GM12891 (cell line): ENCODE results near the gene UBTD2.
"Not testable (repeated sequence)": the region's sequence is repeated elsewhere in the genome, so short reads cannot be mapped to it uniquely, and the experiment has no call there.

Experiments
- PAX5 ChIP-seq: IDR thresholded peaks from 2 replicates; pipeline ENCODE4 v1.6.1; 2011; ENCODE audit warnings: low read length, moderate library complexity, mild to moderate bottlenecking; ENCODE audit not compliant: insufficient read depth, severe bottlenecking
- POLR2A ChIP-seq: IDR thresholded peaks from 2 replicates; pipeline ENCODE4 v1.6.1; 2011; ENCODE audit warnings: low read depth, low read length, control low read depth
- POLR2AphosphoS5 ChIP-seq: IDR thresholded peaks from 2 replicates; pipeline ENCODE4 v1.6.1; 2011; ENCODE audit warnings: low read depth, low read length, control low read depth
- TAF1 ChIP-seq: IDR thresholded peaks from 2 replicates; pipeline ENCODE4 v1.6.1; 2011; ENCODE audit warnings: low read depth, low read length, control low read depth

GRCh38 chr5:172326901-172327300, 43.3 kb upstream of the UBTD2 start:
- not testable (repeated sequence) for TF ChIP-seq TAF1, POLR2AphosphoS5, POLR2A, PAX5
